Upper lobe of left lung (tissue), 4 donors: ENCODE data around the gene GALP.

Experiments used
- CTCF ChIP-seq, 6 experiments: fragments of 450-650 bp in 4 of 6; fragments of 200-600 bp in 2 of 6; sonication (generic) in 2 of 6; IDR thresholded peaks; one replicate each; pipeline ENCODE4 v1.5.1; 2016 to 2019; ENCODE audit warnings: antibody characterized with exemption in 6 of 6
- EP300 ChIP-seq, 4 donors: sonication (generic); formaldehyde crosslinking; IDR thresholded peaks; one replicate each; pipeline ENCODE4 v1.5.1; 2017; ENCODE audit warnings: antibody characterized with exemption in 4 of 4, control low read depth in 2 of 4
- POLR2AphosphoS5 ChIP-seq, 2 donors: sonication (generic); formaldehyde crosslinking; IDR thresholded peaks; one replicate each; pipeline ENCODE4 v1.5.1; 2017; ENCODE audit warnings: antibody characterized with exemption in 2 of 2

- TF ChIP-seq EP300 (IDR thresholded peaks at IDR 0.05), result no peak
- no peak for TF ChIP-seq CTCF (IDR thresholded peaks at IDR 0.05)
- no peak for TF ChIP-seq POLR2AphosphoS5 (IDR thresholded peaks at IDR 0.05)
Observed at GRCh38 chr19:56156768-56157167, 19.0 kb upstream of the GALP start.
